Measurements from ENCODE around the gene SMOC1. TPM values are rescaled to one million over a fixed set of nuclear protein-coding genes. Genes with fewer than 3 reads are reported as not detected.

The SMOC1 gene
- total and polyA plus RNA-seq, 9 donors: 0.35 to 9.1 (median 0.80) TPM

- Histone ChIP-seq H3K4me1 (ENCODE audit: insufficient read depth) (no peaks in the 10 kb centered on the region), H3K36me3 (no peaks in the 10 kb centered on the region), H3K27me3 (no peaks in the 10 kb centered on the region), H3K4me3 (no peak overlapping the region), H3K27ac (no peak overlapping the region), H3K9me3 (no peaks in the 10 kb centered on the region)
- 28 to 36% (median 29%) methylated on average over 6 of the region's 6 CpGs for WGBS, 3 donors
- TF ChIP-seq EP300 (IDR thresholded peaks at IDR 0.05) (no peak), POLR2A (IDR thresholded peaks at IDR 0.05) (no peak), CTCF (IDR thresholded peaks at IDR 0.05) (no peak)
- peak in 1 of 5 donors; percentile 38 for DNase-seq
- intact Hi-C loops (cut with DNase I): no loop called here
These were observed 43.0 kb downstream of the SMOC1 start for GRCh38 chr14:69922198-69922597.

GRCh38 chr14:69924201-69924600 lies 45.0 kb downstream of the SMOC1 start:
- Histone ChIP-seq H3K4me1 (ENCODE audit: insufficient read depth) (no peaks in the 10 kb centered on the region), H3K36me3 (no peaks in the 10 kb centered on the region), H3K27ac (no peak overlapping the region), H3K27me3 (no peaks in the 10 kb centered on the region), H3K4me3 (no peak overlapping the region), H3K9me3 (no peaks in the 10 kb centered on the region)
- TF ChIP-seq POLR2A (IDR thresholded peaks at IDR 0.05): no peak
- TF ChIP-seq CTCF (IDR thresholded peaks at IDR 0.05): no peak
- no peak for TF ChIP-seq EP300 (IDR thresholded peaks at IDR 0.05)
- no peak for DNase-seq
- intact Hi-C loops (cut with DNase I): no loop called here
- WGBS, 3 donors: 66 to 69% (median 67%) methylated on average over 5 of the region's 5 CpGs

GRCh38 chr14:69928111-69928523 lies 48.9 kb downstream of the SMOC1 start:
- no peak for DNase-seq
- TF ChIP-seq CTCF (IDR thresholded peaks at IDR 0.05) (no peak), POLR2A (IDR thresholded peaks at IDR 0.05) (no peak), EP300 (IDR thresholded peaks at IDR 0.05) (no peak)
- WGBS, 3 donors: 30 to 34% (median 31%) methylated on average over 6 of the region's 6 CpGs
- no peak overlapping the region for H3K4me3 ChIP-seq
- no peaks in the 10 kb centered on the region for H3K9me3 ChIP-seq
- intact Hi-C loops (cut with DNase I): no loop called here
- H3K27ac ChIP-seq: no peak overlapping the region
- H3K4me1 ChIP-seq (ENCODE audit: insufficient read depth): no peaks in the 10 kb centered on the region
- no peaks in the 10 kb centered on the region for H3K27me3 ChIP-seq
- H3K36me3 ChIP-seq: no peaks in the 10 kb centered on the region

- no peaks in the 10 kb centered on the region for H3K36me3 ChIP-seq
- H3K9me3 ChIP-seq: no peaks in the 10 kb centered on the region
- 66 to 72% (median 70%) methylated on average over 11 of the region's 11 CpGs for WGBS, 3 donors
- no peaks in the 10 kb centered on the region for H3K27me3 ChIP-seq
- intact Hi-C loops (cut with DNase I): no loop called here
- no peak overlapping the region for H3K4me3 ChIP-seq
- no peak overlapping the region for H3K27ac ChIP-seq
- DNase-seq: no peak
- no peak for TF ChIP-seq EP300 (IDR thresholded peaks at IDR 0.05)
- no peak for TF ChIP-seq POLR2A (IDR thresholded peaks at IDR 0.05)
- no peak for TF ChIP-seq CTCF (IDR thresholded peaks at IDR 0.05)
- H3K4me1 ChIP-seq (ENCODE audit: insufficient read depth): no peaks in the 10 kb centered on the region
These were observed 51.7 kb downstream of the SMOC1 start for GRCh38 chr14:69930780-69931379.

All from ovary (tissue), 9 donors.